ENCODE data around the gene LIF.

The LIF gene

DNA sequence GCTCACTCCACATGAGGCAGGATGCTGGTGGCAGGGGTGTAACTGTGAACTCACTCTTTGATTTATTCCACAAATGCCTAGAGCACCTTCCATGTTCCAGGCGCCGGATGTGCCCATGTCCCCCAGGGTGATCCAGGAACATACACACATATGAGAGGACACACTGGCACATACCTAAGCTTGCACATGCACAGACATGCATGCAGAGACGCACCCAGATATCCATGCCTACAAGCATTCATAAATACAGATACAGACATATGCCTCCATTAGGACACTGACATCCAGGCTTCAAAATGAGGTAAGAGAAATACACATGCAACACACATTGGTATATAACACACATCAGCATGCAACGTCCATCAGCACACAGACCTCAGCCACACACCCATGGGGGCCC is 15.6 kb upstream of the LIF start:
- Histone ChIP-seq H3K4me1 (ENCODE audit: insufficient read depth, low read length) (peaks cover 4% of the 10 kb centered on the region; the same call in 1 of the 2 replicates), H3K27me3 (ENCODE audit: insufficient read depth, low read length) (peaks cover 3% of the 10 kb centered on the region; the same call in 1 of the 2 replicates), H3K4me3 (ENCODE audit: low read length) (no peak overlapping the region), H3K9me3 (ENCODE audit: insufficient read depth, low read depth, low read length) (no peaks in the 10 kb centered on the region), H3K36me3 (ENCODE audit: insufficient read depth, low read length) (no peaks in the 10 kb centered on the region), H3K9ac (ENCODE audit: low read depth, low read length) (no peak overlapping the region), H3K27ac (ENCODE audit: low read depth, low read length) (no peak overlapping the region)
- WGBS: 94% methylated on average over 4 of the region's 4 CpGs

DNA sequence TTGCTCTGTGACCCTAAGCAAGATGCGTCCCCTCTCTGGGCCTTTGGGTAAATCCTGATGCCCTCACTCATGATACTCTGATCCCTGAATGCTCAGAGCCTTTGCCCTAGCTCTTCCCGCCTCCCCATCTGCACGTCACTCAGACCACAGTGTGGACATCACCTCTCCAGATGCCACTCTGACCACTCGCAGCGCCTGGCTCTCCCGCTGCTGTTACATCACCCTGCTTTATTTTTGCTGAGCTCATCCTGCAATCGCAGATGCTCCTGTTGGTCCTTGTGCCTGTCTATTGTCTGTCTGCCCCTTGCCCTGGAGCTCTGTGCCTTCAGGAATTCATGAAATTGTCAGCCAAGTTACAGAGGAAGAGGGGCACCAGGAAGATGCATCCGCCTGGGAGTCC is 14.6 kb upstream of the LIF start:
- Histone ChIP-seq H3K9ac (ENCODE audit: low read depth, low read length) (no peak overlapping the region), H3K4me1 (ENCODE audit: insufficient read depth, low read length) (peaks cover 4% of the 10 kb centered on the region; the same call in 1 of the 2 replicates), H3K27me3 (ENCODE audit: insufficient read depth, low read length) (peaks cover 4% of the 10 kb centered on the region; the same call in 1 of the 2 replicates), H3K36me3 (ENCODE audit: insufficient read depth, low read length) (no peaks in the 10 kb centered on the region), H3K9me3 (ENCODE audit: insufficient read depth, low read depth, low read length) (no peaks in the 10 kb centered on the region), H3K27ac (ENCODE audit: low read depth, low read length) (no peak overlapping the region), H3K4me3 (ENCODE audit: low read length) (no peak overlapping the region)
- 90% methylated on average over 8 of the region's 8 CpGs for WGBS

DNA sequence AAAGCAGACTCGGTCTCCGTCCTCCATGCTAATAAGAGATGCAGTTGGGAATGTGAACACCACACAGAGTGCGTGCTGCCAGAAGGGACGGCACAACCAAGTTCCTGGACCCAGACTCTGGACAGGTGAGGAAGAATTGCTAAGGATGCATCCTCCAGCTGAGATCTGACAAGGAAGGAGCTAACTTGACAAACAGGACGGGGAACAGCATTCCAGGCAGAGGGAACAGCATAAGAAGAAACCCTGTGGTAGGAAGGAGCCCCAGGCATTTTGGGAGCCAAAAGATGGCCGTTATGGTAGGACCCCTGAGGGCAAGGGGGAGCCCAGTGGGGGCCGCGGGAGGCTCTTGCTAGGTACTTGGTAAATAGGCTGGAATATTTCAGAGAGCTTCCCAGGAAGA is 14.1 kb upstream of the LIF start:
- Histone ChIP-seq H3K27ac (ENCODE audit: low read depth, low read length) (no peak overlapping the region), H3K27me3 (ENCODE audit: insufficient read depth, low read length) (peaks cover 4% of the 10 kb centered on the region; the same call in 1 of the 2 replicates), H3K36me3 (ENCODE audit: insufficient read depth, low read length) (no peaks in the 10 kb centered on the region), H3K9ac (ENCODE audit: low read depth, low read length) (no peak overlapping the region), H3K4me1 (ENCODE audit: insufficient read depth, low read length) (peaks cover 4% of the 10 kb centered on the region; the same call in 1 of the 2 replicates), H3K9me3 (ENCODE audit: insufficient read depth, low read depth, low read length) (no peaks in the 10 kb centered on the region), H3K4me3 (ENCODE audit: low read length) (no peak overlapping the region)
- WGBS: 90% methylated on average over 8 of the region's 8 CpGs

DNA sequence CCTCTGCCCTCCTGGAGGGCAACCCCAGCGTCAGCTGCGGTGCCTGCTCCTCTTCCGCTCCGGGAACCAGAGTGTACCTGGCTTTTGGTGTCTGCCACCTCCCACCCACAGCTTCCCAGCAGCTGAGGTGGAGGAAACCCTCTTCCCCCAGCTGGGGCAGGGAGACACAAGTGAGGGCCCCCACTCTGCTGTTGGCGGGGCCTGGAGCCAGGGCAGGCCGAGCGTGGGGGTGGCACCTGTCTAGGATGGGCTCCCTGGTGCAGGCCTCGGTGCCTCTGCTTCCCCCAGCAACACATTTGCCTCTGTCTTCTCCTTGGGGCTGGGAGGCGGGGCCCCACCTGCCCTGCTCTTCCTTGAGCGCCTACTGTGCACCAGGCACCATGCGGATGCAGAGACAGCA is 13.7 kb upstream of the LIF start:
- Histone ChIP-seq H3K9ac (ENCODE audit: low read depth, low read length) (no peak overlapping the region), H3K27ac (ENCODE audit: low read depth, low read length) (no peak overlapping the region), H3K9me3 (ENCODE audit: insufficient read depth, low read depth, low read length) (no peaks in the 10 kb centered on the region), H3K36me3 (ENCODE audit: insufficient read depth, low read length) (no peaks in the 10 kb centered on the region), H3K4me1 (ENCODE audit: insufficient read depth, low read length) (peaks cover 4% of the 10 kb centered on the region; the same call in 1 of the 2 replicates), H3K27me3 (ENCODE audit: insufficient read depth, low read length) (peaks cover 4% of the 10 kb centered on the region; the same call in 1 of the 2 replicates), H3K4me3 (ENCODE audit: low read length) (no peak overlapping the region)
- 92% methylated on average over 11 of the region's 11 CpGs for WGBS

DNA sequence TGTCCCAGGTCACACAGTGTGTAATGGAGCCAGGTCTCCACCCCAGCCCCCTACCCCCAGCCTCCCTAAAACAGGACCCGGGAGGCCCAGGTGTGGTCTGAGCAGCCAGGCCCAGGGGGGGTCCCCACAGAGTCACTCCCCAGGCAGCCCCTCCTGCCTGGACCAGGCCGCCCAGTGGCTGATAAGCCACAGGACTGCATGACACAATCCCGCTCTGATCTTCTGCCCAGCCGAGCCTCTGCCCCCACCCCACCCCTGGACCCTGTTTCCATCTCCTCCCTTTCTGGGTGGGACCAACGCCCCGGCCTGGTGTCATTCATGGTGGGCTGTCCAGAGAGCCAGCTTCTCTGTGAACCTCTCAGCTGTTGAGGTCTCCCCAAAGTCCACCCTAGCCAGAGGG is 7.8 kb upstream of the LIF start:
- Histone ChIP-seq H3K27ac (ENCODE audit: low read depth, low read length) (no peak overlapping the region), H3K36me3 (ENCODE audit: insufficient read depth, low read length) (no peaks in the 10 kb centered on the region), H3K9ac (ENCODE audit: low read depth, low read length) (no peak overlapping the region), H3K9me3 (ENCODE audit: insufficient read depth, low read depth, low read length) (no peaks in the 10 kb centered on the region), H3K4me1 (ENCODE audit: insufficient read depth, low read length) (peaks cover 4% of the 10 kb centered on the region; the same call in 1 of the 2 replicates), H3K4me3 (ENCODE audit: low read length) (no peak overlapping the region), H3K27me3 (ENCODE audit: insufficient read depth, low read length) (0 out of 2 replicates have a peak, but pooled peaks cover 2% of the 10 kb centered on the region)
- 79% methylated on average over 6 of the region's 6 CpGs for WGBS

DNA sequence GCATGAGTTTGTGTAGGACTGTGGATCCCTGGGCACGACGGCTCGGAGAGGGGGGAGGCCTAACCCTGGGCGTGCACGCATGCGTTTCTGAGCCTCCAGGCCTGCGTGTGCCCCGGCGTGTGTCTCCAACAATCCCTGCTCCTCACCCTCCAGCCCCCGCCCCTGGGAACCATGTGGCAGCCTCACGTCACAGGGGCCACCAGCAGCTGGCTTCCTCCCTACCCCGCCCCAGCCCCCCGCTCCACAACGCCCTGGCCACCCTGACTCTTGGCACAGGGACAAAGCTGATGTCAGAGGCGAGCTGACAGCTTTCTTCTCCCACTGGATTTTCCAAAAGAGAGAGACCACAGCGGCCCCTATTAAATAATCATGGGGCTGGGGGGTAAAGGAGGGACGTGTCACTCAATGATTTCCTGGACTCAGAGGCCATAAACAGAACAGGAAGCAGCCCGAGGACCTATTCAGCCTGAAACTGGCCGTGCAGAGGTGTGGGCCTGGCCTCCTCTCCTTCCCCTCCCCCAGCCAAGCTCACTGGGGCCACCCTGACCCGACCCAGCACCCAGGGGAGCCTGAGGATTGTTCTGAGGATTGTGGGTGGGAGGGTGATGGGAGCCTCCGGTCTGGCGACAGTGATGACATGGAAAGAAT is 6.8 kb upstream of the LIF start:
- Histone ChIP-seq H3K4me3 (ENCODE audit: low read length) (no peak overlapping the region), H3K4me1 (ENCODE audit: insufficient read depth, low read length) (peaks cover 4% of the 10 kb centered on the region; the same call in 1 of the 2 replicates), H3K9me3 (ENCODE audit: insufficient read depth, low read depth, low read length) (no peaks in the 10 kb centered on the region), H3K27me3 (ENCODE audit: insufficient read depth, low read length) (0 out of 2 replicates have a peak, but pooled peaks cover 2% of the 10 kb centered on the region), H3K36me3 (ENCODE audit: insufficient read depth, low read length) (no peaks in the 10 kb centered on the region), H3K9ac (ENCODE audit: low read depth, low read length) (no peak overlapping the region), H3K27ac (ENCODE audit: low read depth, low read length) (no peak overlapping the region)
- 79% methylated on average over 22 of the region's 22 CpGs for WGBS

DNA sequence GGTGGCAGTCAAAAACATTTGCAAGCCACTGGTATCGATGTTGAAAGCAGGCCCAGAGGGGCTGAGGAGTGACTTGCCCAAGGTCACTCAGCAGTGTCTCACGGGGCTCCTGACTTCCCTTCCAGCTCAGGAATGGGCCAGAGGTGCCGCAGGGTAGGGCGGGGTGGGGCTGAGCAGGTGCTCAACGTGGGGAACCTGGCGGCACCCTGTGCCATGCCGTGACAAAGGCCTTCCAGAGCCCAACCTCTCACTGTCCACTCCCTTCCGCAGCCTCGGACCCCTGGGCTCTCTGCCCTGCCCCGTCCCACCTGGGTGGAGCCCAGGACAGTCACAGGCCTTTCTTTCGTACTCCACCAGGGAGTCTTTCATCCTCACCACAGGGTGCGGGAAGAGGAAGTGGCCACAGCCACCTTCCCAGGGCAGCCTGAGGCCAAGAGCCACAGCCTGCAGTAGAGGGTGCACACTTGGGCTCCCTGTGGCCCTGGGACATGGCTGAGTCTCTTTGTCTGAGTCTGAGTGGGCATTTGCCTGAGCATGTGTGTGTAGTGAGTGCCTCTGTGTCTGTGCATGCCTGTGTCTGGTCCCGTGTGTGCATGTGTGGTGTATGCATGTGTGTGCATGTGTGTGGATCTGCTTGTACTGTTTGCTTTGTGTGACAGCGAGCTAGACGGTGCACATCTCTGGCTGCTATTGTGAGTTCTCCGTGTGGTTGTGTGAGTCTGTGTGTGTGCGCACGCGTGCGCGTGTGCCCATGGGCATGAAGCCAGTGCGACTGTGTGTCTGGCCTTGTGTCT is 6.0 kb upstream of the LIF start:
- H3K27ac ChIP-seq (ENCODE audit: low read depth, low read length): no peak overlapping the region
- no peak overlapping the region for H3K4me3 ChIP-seq (ENCODE audit: low read length)
- WGBS: 78% methylated on average over 22 of the region's 22 CpGs
- H3K9me3 ChIP-seq (ENCODE audit: insufficient read depth, low read depth, low read length): no peaks in the 10 kb centered on the region
- 0 out of 2 replicates have a peak, but pooled peaks cover 2% of the 10 kb centered on the region for H3K27me3 ChIP-seq (ENCODE audit: insufficient read depth, low read length)
- no peaks in the 10 kb centered on the region for H3K36me3 ChIP-seq (ENCODE audit: insufficient read depth, low read length)
- H3K4me1 ChIP-seq (ENCODE audit: insufficient read depth, low read length): no peaks in the 10 kb centered on the region
- no peak overlapping the region for H3K9ac ChIP-seq (ENCODE audit: low read depth, low read length)

DNA sequence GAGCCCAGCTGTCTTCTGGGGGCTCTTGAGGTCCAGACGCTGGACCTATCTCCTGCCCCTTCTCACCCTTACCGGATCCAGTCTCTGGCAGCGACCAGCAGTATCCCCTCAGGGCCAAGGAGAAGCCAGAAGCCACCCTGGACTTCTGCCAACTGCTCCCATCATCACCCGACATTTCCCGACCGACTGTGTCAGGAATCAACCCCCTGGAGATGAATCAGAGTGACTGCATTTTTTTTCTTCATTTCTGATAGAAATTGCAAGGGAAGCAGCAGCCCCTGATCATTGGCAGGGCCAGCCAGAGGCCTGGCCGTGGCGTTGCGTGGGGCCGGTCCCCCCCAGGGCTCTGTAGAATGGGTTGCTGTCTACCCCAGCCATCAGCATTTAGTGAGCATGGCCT is 5.2 kb upstream of the LIF start:
- peaks cover 5% of the 10 kb centered on the region; the same call in 1 of the 2 replicates for H3K4me1 ChIP-seq (ENCODE audit: insufficient read depth, low read length)
- H3K9ac ChIP-seq (ENCODE audit: low read depth, low read length): no peak overlapping the region
- WGBS: 91% methylated on average over 10 of the region's 10 CpGs

DNA sequence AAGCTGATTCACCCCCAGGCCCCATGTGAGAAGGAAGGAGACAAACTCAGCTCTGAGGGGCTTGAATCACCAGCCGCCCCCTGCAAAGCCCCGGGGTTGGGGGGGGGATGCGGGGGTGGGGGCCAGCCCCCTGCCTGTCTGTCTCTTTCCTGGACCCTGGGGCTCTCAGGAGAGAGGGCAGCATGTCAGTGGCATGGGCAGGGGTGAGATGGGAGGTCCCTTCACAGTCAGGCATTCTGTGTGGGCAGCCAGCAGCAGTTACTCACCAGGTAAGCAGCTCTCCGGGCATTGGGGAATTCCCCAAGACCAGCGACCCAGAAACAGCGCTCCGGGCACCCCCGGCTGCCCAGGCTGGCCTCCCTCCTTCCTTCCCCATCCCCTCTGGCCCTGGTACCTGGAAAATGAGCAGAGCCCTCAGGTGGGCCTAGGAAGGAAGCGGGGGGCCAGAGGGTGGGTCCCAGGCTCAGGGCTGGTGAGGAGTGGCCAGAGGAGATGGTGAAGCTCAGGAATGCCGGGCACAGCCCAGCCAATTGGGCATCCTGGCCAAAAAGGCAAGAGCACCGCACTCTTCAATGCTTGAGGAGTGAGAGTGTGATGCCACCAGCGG is 4.2 kb upstream of the LIF start:
- Histone ChIP-seq H3K27me3 (ENCODE audit: insufficient read depth, low read length) (peaks cover 5% of the 10 kb centered on the region; the same call in 1 of the 2 replicates), H3K36me3 (ENCODE audit: insufficient read depth, low read length) (no peaks in the 10 kb centered on the region), H3K9me3 (ENCODE audit: insufficient read depth, low read depth, low read length) (no peaks in the 10 kb centered on the region), H3K9ac (ENCODE audit: low read depth, low read length) (no peak overlapping the region), H3K4me1 (ENCODE audit: insufficient read depth, low read length) (peaks cover 8% of the 10 kb centered on the region; the same call in 1 of the 2 replicates), H3K27ac (ENCODE audit: low read depth, low read length) (no peak overlapping the region), H3K4me3 (ENCODE audit: low read length) (no peak overlapping the region)
- WGBS: 79% methylated on average over 12 of the region's 12 CpGs

More for the DNA sequence above, 5.2 kb upstream of the LIF start:
- Histone ChIP-seq H3K9me3 (ENCODE audit: insufficient read depth, low read depth, low read length) (no peaks in the 10 kb centered on the region), H3K36me3 (ENCODE audit: insufficient read depth, low read length) (no peaks in the 10 kb centered on the region), H3K27me3 (ENCODE audit: insufficient read depth, low read length) (peaks cover 7% of the 10 kb centered on the region; the same call in 1 of the 2 replicates), H3K4me3 (ENCODE audit: low read length) (no peak overlapping the region), H3K27ac (ENCODE audit: low read depth, low read length) (no peak overlapping the region)

DNA sequence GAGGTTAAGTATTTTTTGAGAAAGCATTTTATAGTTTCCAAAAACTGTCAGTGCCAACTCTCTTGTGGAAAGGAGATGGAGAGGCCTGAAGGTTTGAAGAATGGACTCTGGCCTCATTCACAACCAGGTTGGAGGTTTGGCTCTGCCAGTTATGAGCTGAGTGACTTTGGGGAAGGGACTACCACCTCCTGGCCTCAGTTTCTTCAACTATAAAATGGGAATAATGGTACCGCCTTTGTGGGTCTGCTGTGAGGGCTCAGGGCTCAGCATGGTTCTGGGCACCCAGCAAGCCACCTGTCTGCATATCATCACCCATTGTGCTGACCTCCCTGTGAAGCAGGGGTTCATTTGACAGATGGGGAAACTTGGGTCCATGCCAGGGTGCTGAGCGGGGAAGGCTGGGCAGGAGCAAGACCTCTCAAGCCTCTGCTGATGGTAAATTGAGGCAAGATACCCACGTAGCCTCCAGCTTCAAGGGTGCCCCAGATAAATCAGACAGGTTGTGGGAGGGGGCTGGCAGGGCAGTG is 3.5 kb upstream of the LIF start:
- Histone ChIP-seq H3K36me3 (ENCODE audit: insufficient read depth, low read length) (no peaks in the 10 kb centered on the region), H3K4me3 (ENCODE audit: low read length) (no peak overlapping the region), H3K9me3 (ENCODE audit: insufficient read depth, low read depth, low read length) (no peaks in the 10 kb centered on the region), H3K9ac (ENCODE audit: low read depth, low read length) (no peak overlapping the region), H3K4me1 (ENCODE audit: insufficient read depth, low read length) (peaks cover 13% of the 10 kb centered on the region; the same call in 1 of the 2 replicates), H3K27me3 (ENCODE audit: insufficient read depth, low read length) (peaks cover 5% of the 10 kb centered on the region), H3K27ac (ENCODE audit: low read depth, low read length) (no peak overlapping the region)
- 89% methylated on average over 3 of the region's 3 CpGs for WGBS
